Trophoblast cell (in vitro differentiated cells and primary cell): ENCODE measurements around the gene DYNC1I2.

Experiments used
- DNase-seq, 2 donors: peaks; one replicate each; pipeline ENCODE4 v3.0.0-alpha.2; 2016
- H2AFZ ChIP-seq: 2 replicates; pipeline ENCODE4 v1.6.1; 2013; ENCODE audit warnings: low read length, moderate library complexity, mild to moderate bottlenecking; ENCODE audit not compliant: insufficient read depth, poor library complexity
- H2AK5ac ChIP-seq: 2 replicates; pipeline ENCODE4 v1.6.1; 2013; ENCODE audit warnings: mild to moderate bottlenecking, low read length
- H2BK120ac ChIP-seq: 2 replicates; pipeline ENCODE4 v1.6.1; 2013; ENCODE audit warnings: low read length, mild to moderate bottlenecking, moderate library complexity; ENCODE audit not compliant: insufficient read depth, poor library complexity
- H2BK12ac ChIP-seq: 2 replicates; pipeline ENCODE4 v1.6.1; 2013; ENCODE audit warnings: mild to moderate bottlenecking, low read length, moderate library complexity
- H2BK5ac ChIP-seq: 2 replicates; pipeline ENCODE4 v1.6.1; 2013; ENCODE audit warnings: low read length, low read depth, moderate library complexity, mild to moderate bottlenecking; ENCODE audit not compliant: poor library complexity
- H3K14ac ChIP-seq: 2 replicates; pipeline ENCODE4 v1.6.1; 2013; ENCODE audit warnings: mild to moderate bottlenecking, low read length
- H3K18ac ChIP-seq: 2 replicates; pipeline ENCODE4 v1.6.1; 2013; ENCODE audit warnings: mild to moderate bottlenecking, low read length
- H3K23ac ChIP-seq: 2 replicates; pipeline ENCODE4 v1.6.1; 2013; ENCODE audit warnings: low read length
- H3K27ac ChIP-seq: 2 replicates; pipeline ENCODE4 v1.5.1; 2013; ENCODE audit warnings: low read depth, mild to moderate bottlenecking, inconsistent platforms, low read length, moderate library complexity
- H3K27me3 ChIP-seq: 2 replicates; pipeline ENCODE4 v1.6.1; 2013; ENCODE audit warnings: inconsistent platforms, mild to moderate bottlenecking, low read length, moderate library complexity; ENCODE audit not compliant: insufficient read depth
- H3K36me3 ChIP-seq, 2 experiments: 1 replicate in 1 of 2; 2 replicates in 1 of 2; pipeline ENCODE4 v1.6.1; 2013; ENCODE audit warnings: low read length in 2 of 2, mild to moderate bottlenecking in 2 of 2, moderate library complexity in 1 of 2; ENCODE audit not compliant: insufficient read depth in 2 of 2, control insufficient read depth in 1 of 2
- H3K4ac ChIP-seq: 2 replicates; pipeline ENCODE4 v1.6.1; 2013; ENCODE audit warnings: low read depth, mild to moderate bottlenecking, low read length, moderate library complexity
- H3K4me1 ChIP-seq, 2 experiments: 1 replicate in 1 of 2; 2 replicates in 1 of 2; pipeline ENCODE4 v1.6.1; 2013; ENCODE audit warnings: low read length in 2 of 2, mild to moderate bottlenecking in 2 of 2, moderate library complexity in 1 of 2; ENCODE audit not compliant: insufficient read depth in 2 of 2, control insufficient read depth in 1 of 2
- H3K4me2 ChIP-seq: 2 replicates; pipeline ENCODE4 v1.6.1; 2013; ENCODE audit warnings: inconsistent platforms, mild to moderate bottlenecking, low read length, moderate library complexity
- H3K4me3 ChIP-seq: 2 replicates; pipeline ENCODE4 v1.5.1; 2013; ENCODE audit warnings: mild to moderate bottlenecking, low read depth, low read length, inconsistent platforms
- H3K79me1 ChIP-seq: one replicate; pipeline ENCODE4 v1.6.1; 2013; ENCODE audit warnings: low read length
- H3K79me2 ChIP-seq: 2 replicates; pipeline ENCODE4 v1.6.1; 2013; ENCODE audit warnings: low read length, mild to moderate bottlenecking; ENCODE audit not compliant: control insufficient read depth, insufficient read depth, poor library complexity
- H3K9ac ChIP-seq: 2 replicates; pipeline ENCODE4 v1.6.1; 2013; ENCODE audit warnings: mild to moderate bottlenecking, low read length
- H3K9me3 ChIP-seq: 2 replicates; pipeline ENCODE4 v1.6.1; 2013; ENCODE audit warnings: low read depth, mild to moderate bottlenecking, control low read depth, inconsistent platforms, low read length; ENCODE audit not compliant: insufficient read depth
- H4K12ac ChIP-seq: 2 replicates; pipeline ENCODE4 v1.6.1; 2013; ENCODE audit warnings: low read depth, mild to moderate bottlenecking, low read length, moderate library complexity
- H4K8ac ChIP-seq: 2 replicates; pipeline ENCODE4 v1.6.1; 2013; ENCODE audit warnings: low read depth, mild to moderate bottlenecking, low read length, moderate library complexity
- H4K91ac ChIP-seq: one replicate; pipeline ENCODE4 v1.6.1; 2013; ENCODE audit warnings: low read depth, mild to moderate bottlenecking, low read length, moderate library complexity
- WGBS: extraction: QIAGEN DNeasy Blood & Tissue Kit; methylation state at CpG from one replicate; pipeline ENCODE4 v1.1.7; 2013; ENCODE audit warnings: missing lambda C conversion rate; ENCODE audit not compliant: insufficient read length, insufficient coverage; ENCODE audit errors: extremely low coverage; 5-methylcytosine and 5-hydroxymethylcytosine counted together

The DYNC1I2 gene

GRCh38 chr2:171667041-171667440, 20.2 kb upstream of the DYNC1I2 start:
- Histone ChIP-seq H3K4ac (no peak overlapping the region), H3K4me2 (no peak overlapping the region), H2BK5ac (no peak overlapping the region), H2BK120ac (no peak overlapping the region), H3K79me2 (no peaks in the 10 kb centered on the region), H3K23ac (no peak overlapping the region), H3K27me3 (no peaks in the 10 kb centered on the region), H4K8ac (no peak overlapping the region), H2BK12ac (no peak overlapping the region), H3K4me1 (no peaks in the 10 kb centered on the region), H3K9ac (no peak overlapping the region), H3K9me3 (no peaks in the 10 kb centered on the region), H2AFZ (no peak overlapping the region), H3K4me3 (no peak overlapping the region), H3K27ac (no peak overlapping the region), H3K14ac (no peak overlapping the region), H3K18ac (no peak overlapping the region), H2AK5ac (no peak overlapping the region), H4K91ac (no peak overlapping the region), H4K12ac (no peak overlapping the region), H3K79me1 (no peaks in the 10 kb centered on the region), H3K36me3 (no peaks in the 10 kb centered on the region)
- no peak for DNase-seq

- H4K8ac ChIP-seq: no peak overlapping the region
- no peak overlapping the region for H4K91ac ChIP-seq
- no peak overlapping the region for H3K9ac ChIP-seq
- H3K27me3 ChIP-seq: no peaks in the 10 kb centered on the region
- no peak overlapping the region for H3K23ac ChIP-seq
- no peak overlapping the region for H2BK12ac ChIP-seq
- no peak overlapping the region for H3K4me2 ChIP-seq
- no peak overlapping the region for H3K4me3 ChIP-seq
- no peaks in the 10 kb centered on the region for H3K79me2 ChIP-seq
- no peak overlapping the region for H3K14ac ChIP-seq
- no peaks in the 10 kb centered on the region for H3K9me3 ChIP-seq
- no peaks in the 10 kb centered on the region for H3K36me3 ChIP-seq
- no peak overlapping the region for H2AFZ ChIP-seq
- H2BK5ac ChIP-seq: no peak overlapping the region
- no peaks in the 10 kb centered on the region for H3K4me1 ChIP-seq
- DNase-seq: no peak
- H2BK120ac ChIP-seq: no peak overlapping the region
- H2AK5ac ChIP-seq: no peak overlapping the region
- no CpG with 5 or more reads among the region's 5 CpGs for WGBS
- no peak overlapping the region for H4K12ac ChIP-seq
- no peaks in the 10 kb centered on the region for H3K79me1 ChIP-seq
- no peak overlapping the region for H3K4ac ChIP-seq
- H3K27ac ChIP-seq: no peak overlapping the region
- no peak overlapping the region for H3K18ac ChIP-seq
These were observed 19.1 kb upstream of the DYNC1I2 start for GRCh38 chr2:171668183-171668582.

- Histone ChIP-seq H4K12ac (no peak overlapping the region), H3K4me1 (no peaks in the 10 kb centered on the region), H3K79me2 (no peaks in the 10 kb centered on the region), H2BK5ac (no peak overlapping the region), H3K4ac (no peak overlapping the region), H4K8ac (no peak overlapping the region), H3K27ac (no peak overlapping the region), H3K9me3 (no peaks in the 10 kb centered on the region), H2BK12ac (no peak overlapping the region), H3K9ac (no peak overlapping the region), H4K91ac (no peak overlapping the region), H3K79me1 (no peaks in the 10 kb centered on the region), H3K4me3 (no peak overlapping the region), H3K4me2 (no peak overlapping the region), H3K18ac (no peak overlapping the region), H3K14ac (no peak overlapping the region), H3K27me3 (no peaks in the 10 kb centered on the region), H3K23ac (no peak overlapping the region), H2BK120ac (no peak overlapping the region), H2AFZ (no peak overlapping the region), H3K36me3 (no peaks in the 10 kb centered on the region), H2AK5ac (no peak overlapping the region)
- DNase-seq: no peak
- no CpG with 5 or more reads among the region's 3 CpGs for WGBS
These were observed 18.1 kb upstream of the DYNC1I2 start for GRCh38 chr2:171669121-171669520.

- H2AFZ ChIP-seq: no peak overlapping the region
- H2BK5ac ChIP-seq: no peak overlapping the region
- H2BK120ac ChIP-seq: no peak overlapping the region
- no peak overlapping the region for H3K18ac ChIP-seq
- H3K9ac ChIP-seq: no peak overlapping the region
- no peak overlapping the region for H4K12ac ChIP-seq
- no peak for DNase-seq
- no peak overlapping the region for H3K4me3 ChIP-seq
- H3K36me3 ChIP-seq: no peaks in the 10 kb centered on the region
- no peaks in the 10 kb centered on the region for H3K79me2 ChIP-seq
- H2BK12ac ChIP-seq: no peak overlapping the region
- no peaks in the 10 kb centered on the region for H3K9me3 ChIP-seq
- H4K91ac ChIP-seq: no peak overlapping the region
- H3K27me3 ChIP-seq: no peaks in the 10 kb centered on the region
- H3K79me1 ChIP-seq: no peaks in the 10 kb centered on the region
- H3K4me2 ChIP-seq: no peak overlapping the region
- H3K23ac ChIP-seq: no peak overlapping the region
- H2AK5ac ChIP-seq: no peak overlapping the region
- no peak overlapping the region for H3K14ac ChIP-seq
- H3K4me1 ChIP-seq: peaks cover 0 to under 1% of the 10 kb centered on the region in 2 experiments
- H3K4ac ChIP-seq: no peak overlapping the region
- no peak overlapping the region for H3K27ac ChIP-seq
- no peak overlapping the region for H4K8ac ChIP-seq
These were observed 16.6 kb upstream of the DYNC1I2 start for GRCh38 chr2:171670655-171671054.

- Histone ChIP-seq H4K8ac (no peak overlapping the region), H2BK5ac (no peak overlapping the region), H3K4me2 (no peak overlapping the region), H2AFZ (no peak overlapping the region), H3K4me3 (no peak overlapping the region), H3K4me1 (peaks cover 0 to 4% of the 10 kb centered on the region in 2 experiments), H3K9me3 (no peaks in the 10 kb centered on the region), H3K9ac (no peak overlapping the region), H3K79me1 (no peaks in the 10 kb centered on the region), H3K27me3 (no peaks in the 10 kb centered on the region), H2AK5ac (no peak overlapping the region), H3K23ac (no peak overlapping the region), H2BK12ac (no peak overlapping the region), H4K12ac (no peak overlapping the region), H3K4ac (no peak overlapping the region), H4K91ac (no peak overlapping the region), H3K79me2 (no peaks in the 10 kb centered on the region), H3K27ac (no peak overlapping the region), H3K18ac (no peak overlapping the region), H3K14ac (no peak overlapping the region), H2BK120ac (no peak overlapping the region), H3K36me3 (no peaks in the 10 kb centered on the region)
- DNase-seq: no peak
- WGBS: no CpG with 5 or more reads among the region's 7 CpGs
These were observed 15.4 kb upstream of the DYNC1I2 start for GRCh38 chr2:171671867-171672266.
